Measurements from ENCODE around the gene PARD3B.
"Not testable (repeated sequence)": the region's sequence is repeated elsewhere in the genome, so short reads cannot be mapped to it uniquely, and the experiment has no call there.

PARD3B gene

GRCh38 chr2:205451901-205452512 lies 906.7 kb downstream of the PARD3B start:
- no peak for DNase-seq

GRCh38 chr2:205453202-205453601 lies 907.9 kb downstream of the PARD3B start:
- DNase-seq, result no peak

DNA sequence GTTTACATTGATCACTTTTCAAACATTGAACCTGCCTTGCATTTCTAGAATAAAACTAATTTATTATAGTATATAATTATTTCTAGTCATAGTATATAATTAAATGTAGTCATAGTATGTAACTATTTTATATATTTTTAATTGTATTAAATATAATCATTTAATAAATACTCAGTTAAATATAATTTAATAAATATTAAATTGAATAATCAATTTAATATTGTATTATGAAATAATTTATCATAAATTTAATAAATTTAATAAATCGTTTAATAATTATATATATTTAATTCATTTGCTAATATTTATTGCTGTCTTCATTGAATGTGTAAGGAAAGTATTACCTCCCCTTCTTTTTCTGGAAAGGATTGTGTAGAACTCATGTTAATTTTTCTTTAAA lies 911.4 kb downstream of the PARD3B start:
- DNase-seq, result no peak

DNA sequence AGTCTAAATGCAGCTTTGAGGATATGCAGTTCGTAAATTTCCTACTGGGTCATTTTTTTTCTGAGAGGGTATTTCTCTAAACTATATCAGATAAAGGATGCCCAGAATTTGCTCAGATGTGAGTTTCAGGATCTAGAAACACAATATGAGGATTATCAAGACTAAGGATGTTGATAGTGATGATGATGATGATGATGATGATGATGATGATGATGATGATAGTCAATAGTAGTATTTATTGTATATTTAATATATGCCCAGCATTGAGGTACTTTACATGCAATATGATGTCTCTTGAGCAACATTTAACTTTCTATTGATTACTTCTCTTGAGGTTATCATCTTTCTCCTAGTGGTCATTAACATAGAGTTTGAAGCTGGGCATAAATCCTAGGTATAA lies 914.9 kb downstream of the PARD3B start:
- DNase-seq, result no peak

- DNase-seq, result no peak
Measured at GRCh38 chr2:205461169-205461568, 915.9 kb downstream of the PARD3B start.

DNA sequence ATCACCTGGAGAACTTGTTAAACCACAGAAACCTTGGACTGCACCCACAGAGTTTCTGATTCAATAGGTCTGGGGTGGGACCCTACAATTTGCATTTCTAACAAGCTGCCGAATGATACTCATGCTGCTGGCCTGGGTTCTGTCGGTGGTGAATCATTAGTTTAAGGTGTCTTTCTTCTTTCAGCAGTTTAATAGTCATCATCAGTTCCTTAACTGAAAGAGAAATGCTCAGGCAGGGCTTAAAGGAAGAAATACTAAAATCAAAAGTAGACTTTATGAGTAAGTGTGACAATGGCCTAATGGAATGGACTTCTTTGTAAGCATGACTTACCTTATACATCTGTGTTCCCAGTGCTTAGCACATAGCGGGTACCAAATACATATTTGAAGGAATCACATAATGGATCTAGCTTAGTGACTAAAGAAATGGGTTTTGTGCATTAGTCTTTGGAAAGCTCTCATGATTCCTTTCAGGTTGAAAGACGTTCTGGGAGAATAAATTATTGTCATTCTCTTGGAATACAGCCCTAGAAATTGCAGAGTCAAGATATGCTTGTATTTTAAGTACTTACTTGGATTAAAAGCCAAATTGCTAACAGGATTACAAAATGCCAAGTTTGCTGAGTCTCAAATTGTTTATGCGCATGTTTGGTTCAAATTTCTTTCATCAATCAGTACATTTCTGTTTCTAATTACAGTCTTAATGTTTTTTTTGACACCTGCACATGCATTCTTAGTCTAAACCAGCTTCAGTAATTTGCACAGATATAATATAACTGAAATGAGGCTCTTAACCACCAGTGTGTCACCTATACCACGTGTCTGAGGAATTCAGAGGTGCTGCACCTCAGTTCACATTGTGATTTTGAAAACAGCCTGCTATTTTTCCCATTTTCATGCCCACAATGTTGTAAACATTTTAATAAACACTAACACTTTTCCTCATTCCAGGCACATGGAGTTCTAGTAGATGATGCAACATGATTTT lies 916.7 kb downstream of the PARD3B start:
- DNase-seq, result no peak

- no peak for DNase-seq
Measured at GRCh38 chr2:205462681-205463345, 917.5 kb downstream of the PARD3B start.

DNA sequence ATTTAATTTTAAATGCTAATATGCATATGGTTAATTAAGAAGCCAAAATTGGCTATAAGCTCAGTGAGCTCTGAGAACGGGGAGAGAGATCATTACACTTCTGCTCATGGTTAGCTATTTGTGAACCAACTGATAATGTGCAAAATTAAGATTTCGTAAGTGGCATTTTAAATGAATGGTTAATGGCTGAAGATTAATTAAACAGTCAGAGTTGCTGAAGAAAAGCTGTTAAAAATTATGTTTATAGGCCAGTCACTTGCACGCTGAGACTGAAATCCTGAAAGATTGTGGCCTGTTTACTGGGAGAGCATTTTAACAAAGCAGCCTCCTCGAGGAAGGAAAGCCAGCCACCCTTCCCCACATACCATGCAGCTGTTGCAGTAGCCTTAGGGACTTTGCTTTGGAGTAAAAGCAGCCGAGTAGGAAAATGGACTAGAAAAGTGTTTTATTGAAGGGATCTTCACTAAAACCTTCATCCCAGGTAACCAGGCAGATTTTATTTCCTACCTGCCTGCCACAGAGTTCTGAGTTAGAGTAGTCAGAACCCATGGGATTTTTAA lies 918.3 kb downstream of the PARD3B start:
- DNase-seq, result no peak

DNA sequence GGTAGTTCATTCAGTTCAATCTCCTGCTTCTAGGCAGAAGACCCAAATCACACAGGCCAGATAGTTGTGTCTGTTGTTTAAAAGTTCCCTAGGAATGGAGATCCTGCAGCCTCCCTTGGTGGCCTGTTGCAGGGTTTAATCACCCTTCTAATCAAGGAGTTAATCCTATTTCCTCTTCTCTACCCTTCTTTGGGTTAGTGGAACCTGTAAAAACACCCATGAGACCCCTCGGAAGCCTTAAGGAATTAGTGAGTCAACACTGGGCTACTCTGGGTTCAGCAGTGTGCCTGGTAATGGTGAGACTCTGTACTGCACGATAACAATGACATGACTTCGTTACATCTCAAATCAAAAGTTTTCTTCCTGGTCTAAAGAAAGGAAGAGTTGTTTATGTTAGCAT lies 919.4 kb downstream of the PARD3B start:
- DNase-seq, result no peak

- no peak for DNase-seq
Measured at GRCh38 chr2:205465791-205466190, 920.5 kb downstream of the PARD3B start.

- no peak for DNase-seq
Measured at GRCh38 chr2:205471776-205472175, 926.5 kb downstream of the PARD3B start.

DNA sequence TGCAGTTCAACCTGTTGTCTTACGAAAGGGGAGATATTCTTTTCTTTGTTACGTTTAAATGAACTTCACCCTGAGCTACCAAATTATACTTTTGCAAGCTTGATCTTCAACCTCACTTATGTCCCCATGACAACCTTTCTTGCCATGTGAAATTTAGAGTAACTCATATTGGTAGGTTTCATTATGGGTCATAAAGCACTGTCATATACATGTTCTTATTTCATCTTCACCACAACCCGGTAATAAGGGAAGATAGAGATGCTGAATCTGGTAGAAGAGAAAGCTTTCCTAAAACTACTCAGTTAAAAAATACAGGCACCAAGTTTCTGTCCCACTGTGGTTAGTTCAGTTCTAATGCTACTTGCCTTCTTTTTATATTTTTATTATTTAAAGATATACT lies 928.5 kb downstream of the PARD3B start:
- DNase-seq, result no peak

DNA sequence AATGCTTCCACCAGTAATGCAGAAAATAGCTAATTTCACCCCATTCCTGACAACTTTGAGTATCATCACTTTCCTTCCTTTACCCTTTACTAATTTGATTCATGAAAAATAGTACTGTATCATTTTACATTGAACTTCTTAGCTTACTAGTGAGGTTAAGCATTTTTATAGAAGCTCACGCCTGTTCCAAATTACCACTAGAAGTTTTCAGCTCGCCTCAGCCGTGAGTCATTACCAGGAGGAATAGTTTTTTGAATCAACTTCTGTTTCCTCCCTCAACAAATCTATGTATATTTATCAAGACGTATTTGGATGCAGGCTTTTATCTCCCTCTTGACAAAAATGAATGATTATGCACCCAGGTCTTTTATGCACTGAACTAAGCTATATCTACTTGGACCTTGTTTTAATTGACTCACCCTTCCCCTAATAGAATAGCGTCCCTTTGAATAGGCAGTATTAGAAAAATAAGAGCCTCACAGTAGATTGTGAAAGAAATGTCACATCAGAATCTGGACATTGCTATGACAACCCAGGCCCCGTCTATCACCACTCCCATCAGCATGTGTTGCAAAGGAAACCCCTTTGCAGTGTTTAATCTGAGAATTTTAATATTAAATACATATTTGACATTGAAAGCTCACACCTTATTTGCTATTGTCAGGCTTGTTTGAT lies 929.6 kb downstream of the PARD3B start:
- no peak for DNase-seq

GRCh38 chr2:205475416-205475768 lies 930.1 kb downstream of the PARD3B start:
- no peak for DNase-seq

DNA sequence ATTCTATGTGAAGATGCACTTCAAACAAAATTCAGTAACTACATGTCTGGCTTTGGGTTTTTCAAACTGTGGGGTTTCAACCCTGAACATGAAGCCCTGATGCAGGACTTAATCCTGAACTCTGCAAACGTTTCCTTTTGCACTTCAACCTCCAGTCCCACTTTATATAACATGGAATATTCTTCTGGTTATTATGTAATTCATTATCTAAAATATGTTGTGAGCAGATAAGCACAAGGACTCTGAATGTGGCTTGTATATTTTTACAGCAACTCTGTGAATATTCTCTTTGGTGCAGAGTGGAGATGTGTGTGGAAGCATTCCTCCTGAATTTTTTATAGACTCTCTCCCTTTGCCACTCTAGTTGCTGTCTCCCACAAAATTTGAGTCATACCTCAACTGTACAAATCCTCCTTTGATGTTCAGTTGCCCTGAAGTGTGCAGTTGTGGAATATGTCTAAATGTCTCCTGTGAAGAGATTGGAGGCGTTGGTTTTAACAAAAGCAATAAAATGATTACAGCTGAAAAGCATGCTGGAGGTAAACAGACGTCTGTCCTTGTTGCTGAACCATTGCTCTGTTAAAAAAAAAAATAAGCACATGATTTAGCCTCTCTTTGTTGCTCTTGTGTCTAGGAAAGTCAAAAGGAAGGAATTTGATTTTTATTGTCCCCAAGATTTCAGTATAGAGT lies 931.9 kb downstream of the PARD3B start:
- DNase-seq, result no peak

GRCh38 chr2:205481861-205482260 lies 936.6 kb downstream of the PARD3B start:
- DNase-seq, result no peak

DNA sequence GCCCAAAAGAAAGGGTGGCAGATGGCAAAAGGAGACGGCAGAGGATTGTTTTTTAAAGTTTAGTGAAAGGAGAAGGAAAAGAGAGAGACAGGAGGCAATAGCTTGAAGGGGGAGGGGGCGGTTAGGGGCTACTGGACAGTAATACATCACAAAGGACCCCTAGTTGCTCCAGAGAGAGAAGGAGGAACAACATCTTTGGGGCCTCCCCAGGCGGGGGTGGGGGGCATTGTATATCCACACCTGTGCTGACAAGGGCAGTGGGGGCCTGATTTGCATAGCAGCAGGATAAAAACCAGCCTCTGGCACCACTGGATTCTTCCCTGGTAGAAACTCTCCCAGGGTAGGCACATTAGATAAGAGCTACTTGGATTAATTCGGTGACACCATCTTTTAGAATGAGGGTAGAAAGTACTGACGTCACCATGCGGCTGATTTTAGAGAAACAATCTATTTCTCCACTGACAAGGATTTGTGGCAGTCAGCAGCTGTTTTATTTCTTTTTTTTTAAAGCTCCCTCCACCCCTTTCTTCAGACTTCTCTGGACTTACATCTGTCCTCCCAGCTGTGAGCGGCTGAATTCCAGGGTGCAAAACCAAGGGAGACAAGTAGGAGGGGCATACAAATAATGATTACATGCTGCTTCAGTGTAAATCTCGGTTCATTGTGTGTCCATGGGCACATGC lies 937.3 kb downstream of the PARD3B start:
- no peak for DNase-seq

DNA sequence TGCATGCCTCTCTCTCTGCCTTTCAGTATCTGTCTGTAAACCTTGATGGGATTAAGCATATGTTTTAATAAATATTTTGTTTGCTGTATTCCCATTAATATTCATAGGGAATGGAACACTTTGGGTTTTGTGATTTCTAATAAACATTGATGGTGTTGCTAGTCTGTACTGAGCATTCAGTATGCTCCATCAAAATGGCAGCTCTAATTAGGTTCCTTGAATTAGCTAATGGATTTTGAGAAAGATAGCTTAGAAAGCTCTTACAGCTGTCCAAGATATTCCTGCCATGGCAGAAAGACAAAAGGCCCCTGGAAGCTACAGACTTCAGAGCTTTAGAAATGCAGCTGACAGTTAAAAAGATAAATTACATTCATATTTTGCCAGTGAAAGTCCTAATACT lies 937.8 kb downstream of the PARD3B start:
- no peak for DNase-seq

DNA sequence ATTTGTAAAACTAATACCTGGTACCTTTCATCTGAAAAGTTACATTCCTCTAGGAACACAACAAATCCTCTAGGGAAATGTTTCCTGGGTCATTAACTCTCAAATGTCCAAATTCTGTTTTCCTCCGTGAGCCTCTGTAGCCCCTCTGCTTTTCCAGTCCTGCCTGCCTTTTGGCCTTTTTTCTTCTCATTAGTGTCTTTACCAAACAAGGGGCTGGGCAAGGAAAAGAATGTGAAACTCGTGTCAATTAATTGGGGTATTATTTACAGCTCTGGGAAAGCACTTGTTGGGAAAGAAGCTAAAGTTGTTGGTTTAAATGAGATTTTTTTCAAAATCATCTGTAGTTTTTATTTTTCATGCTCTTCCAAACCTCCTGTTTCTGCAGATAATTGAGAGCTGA lies 938.9 kb downstream of the PARD3B start:
- DNase-seq, result no peak

GRCh38 chr2:205484764-205485163 lies 939.5 kb downstream of the PARD3B start:
- peak; percentile 27 for DNase-seq

- DNase-seq, result not testable (repeated sequence)
Measured at GRCh38 chr2:205493528-205493927, 948.3 kb downstream of the PARD3B start.

All from DMS153 (cell line).